WERI-Rb-1 (cell line): ENCODE measurements around the gene ASS1.

ENCODE experiments used
- DNase-seq: peaks from one replicate; pipeline ENCODE4 v3.0.0-alpha.2; 2020
- H3K27ac ChIP-seq: fragments of 250-450 bp; sonication (Bioruptor Pico); 2 replicates; pipeline ENCODE4 v1.5.1; 2020; ENCODE audit warnings: mild to moderate bottlenecking, moderate library complexity
- H3K27me3 ChIP-seq: fragments of 250-450 bp; sonication (Bioruptor Pico); 2 replicates; pipeline ENCODE4 v1.5.1; 2021; ENCODE audit warnings: mild to moderate bottlenecking, low read depth, moderate library complexity; ENCODE audit not compliant: insufficient read depth, severe bottlenecking
- H3K36me3 ChIP-seq: fragments of 250-450 bp; sonication (Bioruptor Pico); 2 replicates; pipeline ENCODE4 v1.5.1; 2020; ENCODE audit warnings: mild to moderate bottlenecking, moderate library complexity
- H3K4me3 ChIP-seq: 2 replicates; pipeline ENCODE4 v1.5.1; 2011; ENCODE audit warnings: low read depth, mild to moderate bottlenecking, control low read depth, low read length
- H3K9me3 ChIP-seq: fragments of 250-450 bp; sonication (Bioruptor Pico); 2 replicates; pipeline ENCODE4 v1.5.1; 2021; ENCODE audit warnings: mild to moderate bottlenecking, moderate library complexity; ENCODE audit not compliant: severe bottlenecking
- CTCF ChIP-seq: IDR thresholded peaks from 2 replicates; pipeline ENCODE4 v1.5.1; 2011; ENCODE audit warnings: low read depth, mild to moderate bottlenecking, control low read depth, inconsistent platforms, low read length

Gene ASS1

GRCh38 chr9:130429831-130430230 is 14.9 kb upstream of the ASS1 start:
- no peak for DNase-seq
- no peaks in the 10 kb centered on the region for H3K36me3 ChIP-seq
- no peaks in the 10 kb centered on the region for H3K27me3 ChIP-seq
- peaks cover 4% of the 10 kb centered on the region for H3K9me3 ChIP-seq
- no peak for TF ChIP-seq CTCF
- no peak overlapping the region for H3K27ac ChIP-seq
- H3K4me3 ChIP-seq = no peak overlapping the region

GRCh38 chr9:130430232-130430631 is 14.5 kb upstream of the ASS1 start:
- Histone ChIP-seq H3K4me3 (no peak overlapping the region), H3K9me3 (peaks cover 4% of the 10 kb centered on the region), H3K36me3 (no peaks in the 10 kb centered on the region), H3K27me3 (no peaks in the 10 kb centered on the region), H3K27ac (no peak overlapping the region)
- no peak for TF ChIP-seq CTCF
- no peak for DNase-seq

- Histone ChIP-seq H3K27me3 (no peaks in the 10 kb centered on the region), H3K4me3 (no peak overlapping the region), H3K9me3 (peaks cover 4% of the 10 kb centered on the region), H3K27ac (no peak overlapping the region), H3K36me3 (no peaks in the 10 kb centered on the region)
- no peak for DNase-seq
- TF ChIP-seq CTCF = no peak
Measured at GRCh38 chr9:130430734-130431535, 13.8 kb upstream of the ASS1 start.

GRCh38 chr9:130431536-130432303 is 13.0 kb upstream of the ASS1 start:
- peaks cover 4% of the 10 kb centered on the region for H3K9me3 ChIP-seq
- H3K36me3 ChIP-seq = no peaks in the 10 kb centered on the region
- no peaks in the 10 kb centered on the region for H3K27me3 ChIP-seq
- TF ChIP-seq CTCF = no peak
- DNase-seq = no peak
- no peak overlapping the region for H3K4me3 ChIP-seq
- no peak overlapping the region for H3K27ac ChIP-seq

GRCh38 chr9:130432362-130432761 is 12.4 kb upstream of the ASS1 start:
- TF ChIP-seq CTCF = no peak
- H3K36me3 ChIP-seq = no peaks in the 10 kb centered on the region
- no peaks in the 10 kb centered on the region for H3K27me3 ChIP-seq
- no peak for DNase-seq
- H3K9me3 ChIP-seq = peaks cover 4% of the 10 kb centered on the region
- no peak overlapping the region for H3K27ac ChIP-seq
- no peak overlapping the region for H3K4me3 ChIP-seq
